ENCODE data around the gene LHX4. TPM values are rescaled to one million over a fixed set of nuclear protein-coding genes. Genes with fewer than 3 reads are reported as not detected.
A peak's percentile ranks its signal among the peaks of the same experiment; 100 is the strongest.

Gene LHX4
- total RNA-seq, 2 donors from 2014 or later = not detected

DNA sequence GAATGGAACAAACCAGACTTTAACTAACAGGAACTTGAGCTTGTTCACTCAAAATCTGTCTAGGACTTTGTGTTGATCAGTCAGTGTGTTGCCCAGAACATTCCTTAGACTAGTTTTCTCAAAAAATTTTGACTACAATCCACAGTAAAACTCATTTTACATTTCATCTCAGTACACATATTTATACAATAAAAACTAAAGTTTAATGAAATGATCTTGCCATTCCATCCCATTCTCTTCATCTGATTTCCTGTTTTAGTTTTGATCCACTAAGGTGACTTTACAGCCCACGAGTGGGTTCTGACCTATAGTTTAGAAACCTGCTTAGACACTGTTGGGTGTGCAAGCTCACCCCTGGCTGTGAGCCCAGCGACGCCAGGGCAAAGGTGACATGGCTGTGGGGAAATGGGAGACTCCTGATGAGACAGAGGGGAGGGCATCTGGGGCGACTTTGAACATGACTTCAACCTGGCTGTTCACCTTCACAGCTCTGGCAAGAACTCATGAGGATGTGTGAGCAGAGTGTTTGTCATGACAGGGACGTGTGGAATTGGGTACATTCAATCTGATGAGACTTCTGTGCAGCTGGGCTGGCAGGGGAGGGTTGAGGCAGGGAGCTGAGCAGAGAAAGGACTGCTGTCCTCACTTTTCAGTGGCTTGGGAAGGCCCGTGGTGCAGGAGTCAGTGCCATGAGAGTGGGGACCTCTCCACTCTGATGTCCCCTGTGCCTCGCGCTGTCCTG, 40.6 kb downstream of the LHX4 start:
- Histone ChIP-seq H3K27me3 (ENCODE audit: control insufficient read depth, insufficient read depth, low read length, poor library complexity, severe bottlenecking) (no peaks in the 10 kb centered on the region), H3K4me3 (ENCODE audit: low read length) (no peak overlapping the region), H3K9me3 (ENCODE audit: control insufficient read depth, low read length) (no peaks in the 10 kb centered on the region), H3K9ac (ENCODE audit: extremely low read depth, low read length, poor library complexity, severe bottlenecking) (no peak overlapping the region), H3K36me3 (ENCODE audit: control insufficient read depth, insufficient read depth, low read length) (peaks cover 13% of the 10 kb centered on the region), H3K4me1 (ENCODE audit: control insufficient read depth, insufficient read depth, low read length) (no peaks in the 10 kb centered on the region), H3K27ac (ENCODE audit: low read depth, low read length) (no peak overlapping the region)
- H3K4me3 Mint-ChIP-seq = no peak overlapping the region
- DNase-seq = peak; percentile 40
- WGBS, 2 experiments (ENCODE audit: insufficient coverage in 1 of 2, insufficient read length in 1 of 2) = 72 to 81% methylated on average over 5 to 8 of the region's 8 CpGs
- peaks cover 25% of the 10 kb centered on the region for H3K36me3 Mint-ChIP-seq (ENCODE audit: low read depth)
- H3K27ac Mint-ChIP-seq = peak overlapping the region; percentile 75
- H3K27me3 Mint-ChIP-seq (ENCODE audit: insufficient read depth) = peaks cover 3% of the 10 kb centered on the region
- H3K9me3 Mint-ChIP-seq = no peaks in the 10 kb centered on the region
- TF ChIP-seq, protein P1, sequence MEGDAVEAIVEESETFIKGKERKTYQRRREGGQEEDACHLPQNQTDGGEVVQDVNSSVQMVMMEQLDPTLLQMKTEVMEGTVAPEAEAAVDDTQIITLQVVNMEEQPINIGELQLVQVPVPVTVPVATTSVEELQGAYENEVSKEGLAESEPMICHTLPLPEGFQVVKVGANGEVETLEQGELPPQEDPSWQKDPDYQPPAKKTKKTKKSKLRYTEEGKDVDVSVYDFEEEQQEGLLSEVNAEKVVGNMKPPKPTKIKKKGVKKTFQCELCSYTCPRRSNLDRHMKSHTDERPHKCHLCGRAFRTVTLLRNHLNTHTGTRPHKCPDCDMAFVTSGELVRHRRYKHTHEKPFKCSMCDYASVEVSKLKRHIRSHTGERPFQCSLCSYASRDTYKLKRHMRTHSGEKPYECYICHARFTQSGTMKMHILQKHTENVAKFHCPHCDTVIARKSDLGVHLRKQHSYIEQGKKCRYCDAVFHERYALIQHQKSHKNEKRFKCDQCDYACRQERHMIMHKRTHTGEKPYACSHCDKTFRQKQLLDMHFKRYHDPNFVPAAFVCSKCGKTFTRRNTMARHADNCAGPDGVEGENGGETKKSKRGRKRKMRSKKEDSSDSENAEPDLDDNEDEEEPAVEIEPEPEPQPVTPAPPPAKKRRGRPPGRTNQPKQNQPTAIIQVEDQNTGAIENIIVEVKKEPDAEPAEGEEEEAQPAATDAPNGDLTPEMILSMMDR (conservative IDR thresholded peaks at IDR 0.05) = peak; percentile 0
- H3K4me1 Mint-ChIP-seq = peaks cover 20% of the 10 kb centered on the region

DNA sequence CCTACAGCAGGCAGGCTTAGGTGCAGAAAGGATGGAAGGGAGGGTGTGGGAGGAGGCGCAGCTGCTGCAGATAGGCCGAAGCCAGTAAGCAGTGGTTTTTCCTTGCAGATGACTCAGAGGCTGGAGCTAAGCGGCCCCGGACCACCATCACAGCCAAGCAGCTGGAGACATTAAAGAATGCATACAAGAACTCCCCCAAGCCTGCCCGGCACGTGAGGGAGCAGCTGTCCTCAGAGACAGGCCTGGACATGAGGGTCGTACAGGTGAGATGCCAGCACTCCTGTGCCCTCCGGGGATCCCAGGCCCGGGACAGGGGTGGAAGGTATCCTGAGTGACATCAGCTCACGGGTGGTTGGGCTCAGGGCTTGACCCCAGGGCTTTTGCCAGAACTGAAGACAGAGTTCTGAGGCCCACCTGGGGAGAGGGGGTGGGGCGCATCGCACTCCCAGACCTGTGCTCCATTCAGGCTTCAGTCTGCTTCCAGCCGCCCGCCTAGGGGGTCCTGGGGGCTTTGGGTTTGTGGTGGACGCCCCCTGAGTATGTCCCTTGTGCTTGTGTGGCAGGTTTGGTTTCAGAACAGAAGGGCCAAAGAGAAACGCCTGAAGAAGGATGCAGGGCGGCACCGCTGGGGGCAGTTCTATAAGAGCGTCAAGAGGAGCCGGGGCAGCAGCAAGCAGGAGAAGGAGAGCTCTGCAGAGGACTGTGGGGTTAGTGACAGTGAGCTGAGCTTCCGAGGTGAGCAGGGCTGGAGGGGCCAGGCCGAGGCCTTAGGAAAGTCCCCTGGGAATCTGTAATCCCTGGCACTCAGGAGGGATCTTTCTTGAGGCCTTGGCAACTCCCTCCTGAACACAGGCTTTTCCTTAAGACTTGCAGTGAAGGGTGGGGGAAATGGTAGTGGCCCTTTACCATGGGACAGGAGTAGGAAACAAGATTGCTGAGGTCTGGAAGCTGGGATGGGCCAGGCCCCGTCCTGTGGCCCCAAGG, 41.5 kb downstream of the LHX4 start:
- Mint-ChIP-seq H3K4me1 (peaks cover 20% of the 10 kb centered on the region), H3K9me3 (no peaks in the 10 kb centered on the region), H3K27me3 (ENCODE audit: insufficient read depth) (no peaks in the 10 kb centered on the region), H3K4me3 (no peak overlapping the region), H3K27ac (peak overlapping the region; percentile 75), H3K36me3 (ENCODE audit: low read depth) (peaks cover 33% of the 10 kb centered on the region)
- Histone ChIP-seq H3K9me3 (ENCODE audit: control insufficient read depth, low read length) (no peaks in the 10 kb centered on the region), H3K36me3 (ENCODE audit: control insufficient read depth, insufficient read depth, low read length) (peaks cover 13% of the 10 kb centered on the region), H3K4me3 (ENCODE audit: low read length) (no peak overlapping the region), H3K27me3 (ENCODE audit: control insufficient read depth, insufficient read depth, low read length, poor library complexity, severe bottlenecking) (no peaks in the 10 kb centered on the region), H3K27ac (ENCODE audit: low read depth, low read length) (no peak overlapping the region), H3K9ac (ENCODE audit: extremely low read depth, low read length, poor library complexity, severe bottlenecking) (no peak overlapping the region), H3K4me1 (ENCODE audit: control insufficient read depth, insufficient read depth, low read length) (no peaks in the 10 kb centered on the region)
- peak; percentile 56 for DNase-seq
- WGBS, 2 experiments (ENCODE audit: insufficient coverage in 1 of 2, insufficient read length in 1 of 2) = 68 to 80% methylated on average over 15 to 23 of the region's 23 CpGs
- TF ChIP-seq, protein P1 (conservative IDR thresholded peaks at IDR 0.05) = no peak

DNA sequence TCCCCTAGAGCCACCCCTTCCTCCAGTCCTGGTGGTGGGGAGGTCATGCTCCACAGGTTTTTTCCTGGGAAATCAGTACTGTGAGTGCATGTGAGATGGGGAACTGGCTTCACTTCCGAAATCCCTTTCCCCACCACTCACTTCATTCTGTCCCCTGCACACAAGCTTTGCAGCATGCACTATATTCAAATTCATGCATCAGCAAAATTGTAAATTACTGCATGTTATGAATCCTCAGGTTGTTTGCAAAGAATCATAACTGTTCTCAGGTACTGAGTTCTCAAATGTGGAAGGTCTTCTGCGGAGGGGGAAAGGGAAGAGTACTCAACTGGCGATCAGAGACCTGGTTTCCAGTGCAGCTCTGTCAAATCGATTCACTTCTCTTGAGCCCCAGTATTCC, 42.3 kb downstream of the LHX4 start:
- Mint-ChIP-seq H3K36me3 (ENCODE audit: low read depth) (peaks cover 33% of the 10 kb centered on the region), H3K27me3 (ENCODE audit: insufficient read depth) (no peaks in the 10 kb centered on the region), H3K9me3 (no peaks in the 10 kb centered on the region), H3K4me3 (no peak overlapping the region), H3K4me1 (peaks cover 20% of the 10 kb centered on the region), H3K27ac (no peak overlapping the region)
- Histone ChIP-seq H3K9me3 (ENCODE audit: control insufficient read depth, low read length) (no peaks in the 10 kb centered on the region), H3K4me1 (ENCODE audit: control insufficient read depth, insufficient read depth, low read length) (no peaks in the 10 kb centered on the region), H3K36me3 (ENCODE audit: control insufficient read depth, insufficient read depth, low read length) (peaks cover 13% of the 10 kb centered on the region), H3K9ac (ENCODE audit: extremely low read depth, low read length, poor library complexity, severe bottlenecking) (no peak overlapping the region), H3K4me3 (ENCODE audit: low read length) (no peak overlapping the region), H3K27me3 (ENCODE audit: control insufficient read depth, insufficient read depth, low read length, poor library complexity, severe bottlenecking) (no peaks in the 10 kb centered on the region), H3K27ac (ENCODE audit: low read depth, low read length) (no peak overlapping the region)
- no peak for DNase-seq
- TF ChIP-seq, protein P1 (conservative IDR thresholded peaks at IDR 0.05) = no peak
- WGBS, 2 experiments (ENCODE audit: insufficient coverage in 1 of 2, insufficient read length in 1 of 2) = 57 to 85% methylated on average over 2 to 4 of the region's 4 CpGs
